22Rv1 (cell line): ENCODE measurements around the gene GTF3C5.

Experiments
- ZFX ChIP-seq: fragments of 450-650 bp; IDR thresholded peaks from 2 replicates; pipeline ENCODE4 v1.6.1; 2017; ENCODE audit warnings: antibody characterized with exemption, borderline replicate concordance
- TF ChIP-seq, protein P1 (sequence below): fragments of 450-650 bp; IDR thresholded peaks from 2 replicates; pipeline ENCODE4 v1.5.1; 2017; ENCODE audit warnings: mild to moderate bottlenecking

DNA sequence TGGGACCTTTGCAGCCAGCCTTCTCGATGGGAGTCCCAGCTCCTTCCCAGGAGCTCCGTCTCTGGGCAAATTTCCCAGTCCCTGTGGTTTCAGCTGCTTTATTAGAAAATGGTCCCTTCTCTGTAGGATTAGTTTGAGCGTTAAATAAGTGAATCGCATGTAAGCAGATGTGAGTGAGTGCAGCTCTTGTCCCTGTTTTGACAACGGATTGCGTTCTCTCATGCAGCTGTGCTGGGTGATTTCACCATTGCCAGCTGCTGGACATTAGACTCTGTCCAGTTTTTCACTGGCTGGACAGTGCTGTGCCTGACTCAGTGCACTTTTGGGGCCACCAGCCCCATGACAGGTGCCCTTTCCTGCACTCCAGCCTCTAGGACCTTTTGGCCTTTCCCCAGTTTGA lies 19.3 kb downstream of the GTF3C5 start:
- TF ChIP-seq, protein P1, sequence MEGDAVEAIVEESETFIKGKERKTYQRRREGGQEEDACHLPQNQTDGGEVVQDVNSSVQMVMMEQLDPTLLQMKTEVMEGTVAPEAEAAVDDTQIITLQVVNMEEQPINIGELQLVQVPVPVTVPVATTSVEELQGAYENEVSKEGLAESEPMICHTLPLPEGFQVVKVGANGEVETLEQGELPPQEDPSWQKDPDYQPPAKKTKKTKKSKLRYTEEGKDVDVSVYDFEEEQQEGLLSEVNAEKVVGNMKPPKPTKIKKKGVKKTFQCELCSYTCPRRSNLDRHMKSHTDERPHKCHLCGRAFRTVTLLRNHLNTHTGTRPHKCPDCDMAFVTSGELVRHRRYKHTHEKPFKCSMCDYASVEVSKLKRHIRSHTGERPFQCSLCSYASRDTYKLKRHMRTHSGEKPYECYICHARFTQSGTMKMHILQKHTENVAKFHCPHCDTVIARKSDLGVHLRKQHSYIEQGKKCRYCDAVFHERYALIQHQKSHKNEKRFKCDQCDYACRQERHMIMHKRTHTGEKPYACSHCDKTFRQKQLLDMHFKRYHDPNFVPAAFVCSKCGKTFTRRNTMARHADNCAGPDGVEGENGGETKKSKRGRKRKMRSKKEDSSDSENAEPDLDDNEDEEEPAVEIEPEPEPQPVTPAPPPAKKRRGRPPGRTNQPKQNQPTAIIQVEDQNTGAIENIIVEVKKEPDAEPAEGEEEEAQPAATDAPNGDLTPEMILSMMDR: no peak
- TF ChIP-seq ZFX: no peak
